ENCODE results near the gene COL17A1.

COL17A1 gene

DNA sequence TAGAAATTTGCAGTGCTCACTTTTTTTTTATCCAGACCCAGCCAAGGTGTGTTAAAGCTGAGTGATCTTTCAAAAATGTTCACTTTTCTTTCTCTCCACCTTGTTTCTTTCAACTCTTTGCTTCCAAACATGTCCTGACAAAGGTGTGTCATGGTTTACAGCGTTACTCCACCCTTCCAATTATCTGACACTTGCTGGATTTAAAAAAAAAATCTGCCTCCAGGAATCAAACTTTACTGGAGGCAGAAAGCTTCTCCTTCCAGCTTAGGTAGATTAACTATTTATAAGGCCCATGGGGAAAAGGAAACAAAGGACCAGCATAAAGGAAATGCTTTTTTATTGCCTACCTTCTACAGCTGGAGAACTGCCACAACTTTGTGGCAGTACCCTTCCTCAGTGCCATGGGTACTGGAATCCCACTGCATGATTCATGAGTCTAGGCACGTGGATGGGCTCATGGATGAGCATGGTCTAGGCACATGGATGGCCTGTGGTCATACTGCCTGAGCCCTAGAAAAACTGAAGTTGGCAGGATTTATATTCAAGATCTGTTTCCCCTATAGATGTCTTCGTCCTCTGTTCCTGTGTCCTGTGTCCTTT is at the start of gene COL17A1:
TSS of gene COL17A1 (minus strand) at position 80 of the 600 bp plus-strand sequence. CDS start 5,207 bp downstream, outside the sequence.
- no peak for DNase-seq (ENCODE audit: low read depth)

DNA sequence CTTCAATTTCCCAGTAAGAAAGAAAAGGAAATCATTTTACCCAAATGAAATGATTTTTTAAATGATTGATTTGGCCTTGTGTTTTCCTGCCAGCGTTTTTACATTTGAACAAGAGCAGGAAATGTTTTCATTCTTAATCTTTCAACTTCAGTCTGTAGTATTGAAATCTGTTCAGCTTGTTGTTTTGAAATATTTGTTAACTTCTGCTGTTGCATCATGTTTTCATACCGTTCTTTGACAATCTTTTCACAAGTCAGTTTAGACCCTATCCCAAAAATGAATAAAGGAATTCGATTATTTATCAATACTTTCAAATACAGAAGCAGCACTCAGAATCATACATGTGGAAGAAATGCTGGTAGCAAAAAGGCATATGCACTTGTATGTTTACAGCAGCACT is 44.4 kb upstream of the COL17A1 start:
- DNase-seq (ENCODE audit: low read depth), result no peak

DNA sequence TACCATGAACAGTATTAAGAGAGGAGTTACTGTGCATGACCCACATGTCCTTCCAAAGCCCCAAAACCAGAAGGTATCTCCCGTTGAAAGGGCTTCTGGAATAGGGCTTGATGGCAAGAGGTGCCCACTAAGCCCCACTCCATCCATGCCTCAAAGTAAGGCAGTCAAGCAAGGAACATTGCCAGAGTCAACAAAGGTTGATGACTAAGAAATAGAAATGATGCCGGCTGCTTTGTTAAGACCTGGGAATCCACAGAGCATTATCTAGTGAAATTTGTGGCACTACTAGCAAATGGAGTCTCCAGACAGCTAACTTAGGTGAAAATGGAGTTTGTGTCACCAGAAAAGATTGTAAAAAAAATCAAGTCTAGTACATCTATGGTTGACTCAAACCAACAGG is 42.5 kb upstream of the COL17A1 start:
- DNase-seq (ENCODE audit: low read depth), result no peak

DNA sequence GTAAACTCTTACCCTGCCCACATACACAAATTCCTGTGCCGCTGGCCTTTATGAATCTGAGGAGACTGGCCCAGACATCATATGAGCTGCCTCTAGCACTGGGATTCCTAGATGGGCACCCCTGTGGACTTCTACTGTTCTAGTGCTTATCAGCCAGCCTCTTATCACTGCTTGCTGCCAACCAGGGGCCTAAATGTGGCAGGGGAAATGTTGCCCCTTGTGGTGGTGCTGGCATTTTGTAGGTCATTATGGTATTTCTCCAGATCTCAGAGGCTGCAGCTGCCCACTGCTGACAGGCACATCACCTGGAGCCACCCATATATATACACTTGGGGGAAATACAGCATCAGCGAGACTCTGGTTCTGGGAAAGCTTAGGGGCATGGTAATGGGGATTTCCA is 41.7 kb upstream of the COL17A1 start:
- no peak for DNase-seq (ENCODE audit: low read depth)

DNA sequence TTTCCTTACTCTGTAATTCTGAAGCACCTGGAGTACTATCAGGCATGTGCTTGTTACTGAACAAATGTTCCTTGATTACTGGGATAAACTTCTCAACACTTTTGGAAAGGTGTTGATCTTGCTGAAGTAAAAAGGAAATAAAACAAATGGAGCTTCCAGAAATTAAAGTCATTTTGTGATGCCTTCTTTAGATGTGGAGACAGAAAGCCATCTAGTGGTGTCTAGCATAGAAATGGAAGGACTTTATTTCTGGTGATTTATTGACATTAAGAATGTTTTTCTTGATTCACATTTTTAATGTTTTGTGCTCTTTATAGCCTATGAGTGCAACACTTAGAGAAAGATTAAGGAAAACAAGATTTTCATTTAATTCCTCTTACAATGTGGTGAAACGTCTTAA is 37.7 kb upstream of the COL17A1 start:
- DNase-seq (ENCODE audit: low read depth), result no peak

DNA sequence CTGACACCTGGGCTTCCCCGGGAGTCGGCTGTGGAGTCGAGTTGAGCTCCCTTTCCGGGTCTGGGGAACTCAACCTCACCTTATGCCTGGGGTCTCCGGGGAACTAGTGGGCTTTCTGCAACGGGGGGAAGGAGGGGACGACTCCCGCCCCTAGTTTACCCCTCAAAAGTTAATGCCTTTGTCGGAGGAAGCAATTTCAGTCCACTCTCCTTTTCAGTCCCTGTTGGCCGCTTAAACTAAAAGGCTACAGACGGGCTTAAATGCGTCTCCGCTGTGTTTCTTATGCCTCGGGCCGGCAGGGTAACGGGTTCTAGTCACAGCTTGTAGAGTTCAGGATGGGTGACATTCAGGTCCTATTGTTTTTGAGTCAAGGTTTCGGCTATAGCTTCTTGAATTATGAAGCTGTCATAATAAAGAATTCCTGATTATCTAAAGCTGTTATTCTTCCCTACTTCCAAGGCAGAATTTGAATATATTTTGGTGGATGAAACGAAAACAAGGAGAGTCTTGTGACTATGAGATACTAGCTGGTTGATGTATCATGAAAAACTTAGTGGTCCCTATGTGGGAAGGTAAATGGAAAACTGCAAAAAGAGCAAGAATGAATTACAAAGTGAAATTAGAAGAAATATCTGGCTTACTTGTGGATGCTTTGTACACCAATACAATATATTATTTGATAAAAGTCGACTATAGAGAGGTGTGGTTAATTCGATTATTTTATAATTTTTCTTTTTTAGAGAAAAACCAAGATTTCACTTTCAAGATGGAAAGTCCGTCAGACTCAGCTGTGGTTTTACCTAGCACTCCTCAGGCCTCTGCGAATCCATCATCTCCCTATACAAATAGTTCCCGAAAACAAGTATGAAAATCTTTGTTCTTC is 36.8 kb upstream of the COL17A1 start:
- no peak for DNase-seq (ENCODE audit: low read depth)

DNA sequence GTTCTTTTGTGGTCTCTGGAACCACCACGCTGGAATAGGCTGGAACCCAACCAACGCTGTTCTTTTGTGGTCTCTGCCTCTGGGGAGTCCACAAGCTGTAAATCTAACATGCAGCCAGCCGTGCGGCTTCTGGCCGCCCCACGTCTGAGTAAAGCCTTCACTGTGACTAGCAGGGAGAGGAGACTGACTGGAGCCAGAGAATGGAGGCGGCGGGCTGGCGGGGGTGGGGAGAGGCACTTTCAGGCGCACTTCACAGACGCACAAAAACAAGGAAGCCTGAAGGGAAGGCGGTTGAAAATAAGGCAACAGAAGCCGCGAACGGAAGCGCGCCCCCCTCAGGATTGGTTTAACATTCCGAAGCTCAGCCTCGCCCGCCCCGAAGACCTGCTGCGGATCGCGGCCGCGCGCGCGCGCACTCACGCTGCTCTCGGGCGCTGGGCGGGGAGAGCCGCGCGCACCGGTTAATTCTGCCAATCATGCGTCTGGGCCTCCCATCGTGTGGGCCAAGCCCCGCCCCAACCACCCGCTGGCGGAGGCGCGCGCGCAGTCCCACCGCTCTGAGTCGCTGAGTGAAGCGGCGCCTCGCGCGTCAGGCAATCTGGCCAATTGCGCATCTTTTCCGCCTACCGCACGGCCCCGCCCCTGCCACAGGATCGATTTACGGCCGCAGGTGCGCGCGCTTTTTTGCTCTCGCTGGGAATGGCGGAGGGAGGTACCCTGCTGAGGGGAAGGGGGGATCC is 36.0 kb upstream of the COL17A1 start, which contains the start of gene SFR1:
TSS of gene SFR1 (plus strand) at position 687 of the 740 bp plus-strand sequence. CDS start at position 700, 13 bp downstream.
- peak; percentile 94 for DNase-seq (ENCODE audit: low read depth)

DNA sequence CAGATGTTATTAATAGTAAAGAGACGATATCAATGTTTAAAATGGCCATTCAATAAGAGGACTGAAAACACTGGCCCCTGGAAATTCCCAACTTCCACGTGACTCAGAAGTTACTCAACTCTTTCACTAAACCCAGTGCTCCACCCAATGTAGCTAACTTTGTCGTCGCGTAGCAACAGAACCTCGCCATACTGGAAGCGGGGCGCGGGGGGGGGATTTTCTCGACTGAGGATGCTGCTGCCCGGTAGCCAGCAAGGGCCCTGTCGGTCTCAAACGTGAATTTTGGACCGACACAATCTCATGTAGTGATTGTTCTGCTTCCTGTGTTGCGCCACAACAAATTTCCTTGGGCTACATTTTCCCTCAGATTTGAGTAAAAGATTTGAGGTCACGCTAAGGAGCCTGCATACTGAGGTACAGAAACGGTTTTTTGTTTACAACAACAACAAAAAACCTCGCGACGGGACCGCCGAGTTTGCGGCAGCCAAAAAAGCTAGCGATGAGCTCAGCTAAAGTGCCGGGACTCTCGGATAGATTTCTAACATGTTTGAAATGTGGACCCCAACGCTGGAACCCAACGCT is 35.3 kb upstream of the COL17A1 start:
- DNase-seq (ENCODE audit: low read depth), result peak; percentile 89

DNA sequence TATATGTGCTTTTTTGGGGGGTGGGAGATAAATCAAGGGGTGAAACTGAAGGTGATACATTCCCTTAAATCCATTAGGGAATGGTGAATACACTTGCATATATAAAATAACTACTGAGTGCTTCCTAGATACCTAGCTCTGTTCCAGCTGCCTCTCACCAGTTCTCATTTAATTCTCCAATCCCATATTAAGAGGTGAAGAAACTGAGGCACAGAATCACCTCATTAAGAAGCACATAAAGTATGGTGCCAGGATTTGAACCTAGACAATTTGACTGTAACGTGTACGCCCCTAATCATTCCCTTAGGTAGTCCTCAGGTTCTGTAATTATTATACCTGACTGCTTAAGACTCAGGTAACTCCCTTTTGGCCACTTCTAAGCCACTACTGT is 34.8 kb upstream of the COL17A1 start:
- DNase-seq (ENCODE audit: low read depth), result no peak

DNA sequence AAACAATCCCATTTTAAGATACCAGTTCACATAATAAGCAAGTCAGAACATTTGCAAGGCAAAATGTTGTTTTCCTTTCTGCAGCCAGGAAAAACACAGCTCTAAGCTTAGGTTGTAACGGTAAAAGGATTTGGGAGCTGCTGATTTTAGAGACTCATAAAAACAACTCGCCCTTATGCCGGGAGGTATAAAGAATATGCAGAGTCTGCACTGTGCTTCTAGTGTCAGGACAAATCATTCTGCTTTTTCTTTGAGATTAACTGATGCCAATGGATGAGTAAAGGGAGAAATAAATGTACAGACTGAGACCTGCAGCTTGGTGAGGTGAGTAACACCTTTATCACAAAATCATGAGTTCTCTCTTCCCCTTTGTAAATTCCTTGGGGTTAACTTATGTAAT is 34.3 kb upstream of the COL17A1 start:
- DNase-seq (ENCODE audit: low read depth), result no peak

DNA sequence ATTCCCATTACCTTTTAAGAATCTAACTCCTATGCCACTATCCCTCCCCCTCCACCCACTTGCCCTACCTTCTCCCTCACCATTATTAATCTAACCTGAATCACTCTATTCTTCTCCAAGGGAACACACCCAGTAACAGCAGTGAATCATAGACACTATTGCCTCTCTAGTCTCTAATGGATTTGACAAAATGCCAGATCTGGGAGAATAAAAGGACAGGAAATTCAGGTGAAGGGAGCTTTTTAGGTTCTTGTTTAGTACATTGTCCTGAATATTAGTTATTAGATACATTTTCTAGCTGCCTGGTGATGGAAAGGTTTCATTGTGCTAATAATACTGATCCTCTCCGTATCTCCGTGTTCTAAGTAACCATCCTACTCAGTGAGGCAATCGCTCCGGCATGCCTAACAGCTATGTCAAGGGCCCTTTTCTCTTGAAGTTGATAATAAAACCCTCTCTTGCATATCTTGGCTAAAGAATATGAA is 32.2 kb upstream of the COL17A1 start:
- DNase-seq (ENCODE audit: low read depth), result no peak

DNA sequence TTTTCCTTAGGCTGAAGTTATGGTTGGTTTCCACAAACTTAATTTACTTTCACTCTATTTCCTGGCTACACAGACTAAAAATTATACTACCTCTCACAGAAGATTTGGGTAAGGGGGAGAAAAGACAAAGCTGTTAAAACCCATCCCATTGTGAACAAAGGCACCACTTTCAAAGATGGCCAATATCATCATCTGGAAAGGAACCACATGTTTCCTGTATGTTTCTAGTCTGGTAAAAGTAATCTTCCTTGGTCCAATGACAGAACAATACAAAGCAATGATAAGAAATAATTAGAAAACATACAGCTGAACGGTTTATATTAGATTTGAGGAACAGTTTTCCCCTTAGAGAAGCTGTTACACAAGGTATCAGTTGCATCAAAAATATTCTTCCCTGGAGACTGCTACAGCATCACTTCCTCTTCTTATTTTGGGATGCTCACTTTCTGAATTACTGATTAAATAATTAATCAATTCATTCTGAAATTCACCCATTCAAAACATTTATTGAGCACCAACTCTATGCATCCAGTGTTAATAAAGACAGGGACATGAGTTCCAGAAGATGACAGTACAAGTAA is 27.8 kb upstream of the COL17A1 start:
- DNase-seq (ENCODE audit: low read depth), result no peak

DNA sequence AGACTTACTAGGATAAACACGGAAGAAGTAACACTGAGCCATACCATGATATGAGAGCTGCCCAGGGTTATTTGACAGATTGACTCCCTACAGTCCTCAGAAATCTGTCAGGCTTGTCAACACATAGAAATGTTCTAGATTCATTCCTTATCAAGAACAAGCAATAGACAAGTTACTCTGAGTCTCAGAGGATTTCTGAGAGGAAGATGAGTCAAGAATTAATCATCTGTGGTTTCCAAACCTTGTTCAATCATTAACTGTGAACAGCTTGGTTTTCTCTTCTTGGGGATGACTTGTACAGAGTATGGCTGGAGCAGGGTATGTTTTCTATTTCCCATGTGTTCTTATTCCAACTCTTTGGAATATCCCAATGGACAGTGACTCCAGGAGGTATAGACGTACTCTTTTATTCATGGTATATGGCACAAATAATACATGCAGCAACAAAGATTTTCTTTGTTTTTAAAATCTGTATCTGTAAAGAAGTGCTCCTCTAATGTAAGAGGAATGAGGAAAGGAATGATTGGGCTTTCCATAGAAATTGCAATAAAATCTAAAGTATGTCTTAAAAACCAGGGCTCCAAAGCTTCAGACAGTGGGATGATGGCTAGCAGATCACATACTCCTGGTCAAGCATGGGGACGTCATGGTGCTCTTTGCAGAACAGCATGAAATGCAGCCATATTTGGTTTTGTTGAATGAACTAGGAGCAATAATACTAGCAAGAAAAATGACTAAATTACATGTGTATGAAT is 24.4 kb upstream of the COL17A1 start:
- DNase-seq (ENCODE audit: low read depth), result peak; percentile 47

DNA sequence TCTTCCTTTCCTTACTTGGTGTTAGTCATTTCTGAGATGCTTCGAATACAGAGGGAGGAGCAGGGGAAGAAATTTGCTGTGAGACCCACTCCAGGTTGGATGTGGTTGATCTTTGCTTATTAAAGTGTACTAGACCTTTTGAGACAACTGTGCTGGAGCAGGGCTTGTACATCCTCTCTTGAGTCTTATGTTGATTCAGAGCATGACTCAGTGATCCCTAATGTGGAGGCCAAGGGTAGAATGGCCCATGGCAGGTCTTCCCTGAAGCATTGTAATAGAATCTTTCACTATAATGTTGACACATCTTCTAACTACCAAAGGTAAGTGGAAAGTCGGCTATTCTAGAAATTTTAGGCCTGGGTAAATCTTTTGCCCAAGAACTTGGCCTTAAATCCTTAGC is 19.2 kb upstream of the COL17A1 start:
- no peak for DNase-seq (ENCODE audit: low read depth)

DNA sequence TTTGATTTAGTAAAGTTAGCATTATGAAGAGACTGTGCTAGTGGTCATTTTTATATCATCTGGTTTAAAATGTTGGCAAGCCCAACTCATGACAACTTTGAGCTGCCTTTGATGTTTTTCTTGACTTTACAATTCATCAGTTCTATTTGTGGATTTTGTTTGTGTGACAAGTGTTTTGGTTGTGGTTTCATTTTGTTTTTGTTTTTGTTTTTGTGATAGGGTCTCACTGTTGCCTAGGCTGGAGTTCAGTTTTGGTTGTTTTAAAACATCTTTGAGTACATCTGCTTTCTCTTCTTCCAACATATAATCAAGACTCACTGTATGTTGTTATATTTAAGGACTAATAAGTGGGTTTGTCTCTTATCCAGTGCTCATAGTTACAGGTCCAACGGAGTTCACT is 18.7 kb upstream of the COL17A1 start:
- no peak for DNase-seq (ENCODE audit: low read depth)

DNA sequence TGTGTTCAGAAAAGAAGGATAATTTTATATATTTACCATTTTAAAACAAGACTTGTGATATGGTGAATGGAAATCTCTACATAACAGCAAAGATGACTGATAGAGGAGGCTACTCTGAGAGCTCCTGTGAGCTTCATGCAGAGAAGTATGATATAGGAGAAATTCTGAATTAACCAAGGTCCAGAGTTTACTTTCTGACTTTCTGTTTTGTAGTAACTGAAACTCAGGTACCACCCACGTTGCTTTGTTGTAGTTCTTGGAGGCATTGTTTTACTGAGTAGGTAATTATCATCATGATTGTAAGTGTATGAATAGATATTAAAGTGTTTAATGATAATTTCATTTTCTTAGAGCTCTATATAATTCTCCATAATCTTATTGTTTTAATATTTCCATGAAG is 18.3 kb upstream of the COL17A1 start:
- DNase-seq (ENCODE audit: low read depth), result no peak

DNA sequence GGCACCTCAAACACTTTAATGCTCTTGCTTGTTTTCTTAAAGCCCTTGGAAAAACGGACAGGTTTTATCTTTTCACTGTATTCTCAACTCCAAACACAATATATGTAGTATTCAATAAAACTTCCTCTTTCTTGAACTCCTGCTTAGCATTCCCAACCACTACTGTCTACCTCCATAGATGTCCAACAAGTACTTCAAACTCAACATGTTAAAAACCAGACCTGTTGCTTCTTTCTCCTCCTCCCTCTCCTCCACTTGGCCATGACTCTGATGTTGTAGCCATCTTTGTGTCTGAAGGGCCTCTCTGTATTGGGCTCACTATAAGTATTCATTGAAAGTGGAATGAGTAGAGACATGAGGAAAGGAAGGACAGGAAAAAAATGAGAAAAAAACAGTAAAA is 16.2 kb upstream of the COL17A1 start:
- DNase-seq (ENCODE audit: low read depth), result no peak

DNA sequence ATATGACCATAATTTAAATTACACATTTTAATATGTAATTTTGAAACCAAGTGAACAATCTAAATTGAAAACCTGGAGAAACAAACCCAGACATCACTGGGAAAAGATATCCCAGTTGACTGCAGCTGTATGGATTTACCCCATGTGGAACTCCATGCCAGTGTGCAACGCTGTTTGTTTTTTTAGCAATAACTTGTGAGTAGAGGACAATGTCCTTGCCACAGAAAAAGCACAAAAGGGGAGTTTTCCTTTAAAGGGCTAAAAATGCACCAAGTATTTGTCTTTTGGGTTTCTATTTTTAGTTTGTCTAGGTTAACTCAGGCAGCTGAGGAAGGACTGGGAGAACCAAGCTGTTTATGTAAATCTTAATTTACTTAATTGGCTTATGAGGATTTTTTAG is 15.1 kb upstream of the COL17A1 start:
- no peak for DNase-seq (ENCODE audit: low read depth)

DNA sequence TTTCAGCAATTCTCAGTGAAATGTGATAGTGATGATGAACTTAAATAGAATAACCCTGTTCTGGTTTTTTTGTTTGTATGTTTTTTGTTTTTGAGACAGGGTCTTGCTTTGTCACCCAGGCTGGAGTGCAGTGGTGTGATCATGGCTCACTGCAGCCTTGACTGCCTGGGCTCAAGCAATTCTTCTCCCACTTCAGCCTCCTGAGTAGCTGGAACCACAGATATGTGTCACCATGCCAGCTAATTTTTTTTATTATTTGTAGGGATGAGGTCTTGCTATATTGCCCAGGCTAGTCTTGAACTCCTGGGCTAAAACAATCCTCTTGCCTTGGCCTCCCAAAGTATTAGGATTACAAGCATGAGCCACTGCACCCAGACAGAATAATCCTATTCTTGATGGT is 14.3 kb upstream of the COL17A1 start:
- DNase-seq (ENCODE audit: low read depth), result no peak

DNA sequence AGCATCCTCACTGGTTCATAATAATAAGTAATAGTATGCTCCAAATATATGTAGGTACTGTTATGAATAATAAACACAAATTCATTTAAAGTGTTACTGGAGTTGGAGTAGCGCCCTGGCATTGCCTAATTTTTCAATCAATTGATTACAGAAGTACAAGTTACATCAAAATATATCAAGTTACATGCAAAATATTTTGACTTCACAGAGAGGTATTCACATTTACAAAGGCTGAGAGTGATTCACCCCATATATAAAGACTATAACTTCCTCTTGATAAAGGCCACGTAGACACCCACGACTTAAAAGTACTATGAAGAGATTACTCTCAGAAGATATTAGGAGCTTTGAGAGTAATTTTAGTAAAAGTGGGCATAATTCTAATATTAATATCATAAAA is 13.6 kb upstream of the COL17A1 start:
- no peak for DNase-seq (ENCODE audit: low read depth)

DNA sequence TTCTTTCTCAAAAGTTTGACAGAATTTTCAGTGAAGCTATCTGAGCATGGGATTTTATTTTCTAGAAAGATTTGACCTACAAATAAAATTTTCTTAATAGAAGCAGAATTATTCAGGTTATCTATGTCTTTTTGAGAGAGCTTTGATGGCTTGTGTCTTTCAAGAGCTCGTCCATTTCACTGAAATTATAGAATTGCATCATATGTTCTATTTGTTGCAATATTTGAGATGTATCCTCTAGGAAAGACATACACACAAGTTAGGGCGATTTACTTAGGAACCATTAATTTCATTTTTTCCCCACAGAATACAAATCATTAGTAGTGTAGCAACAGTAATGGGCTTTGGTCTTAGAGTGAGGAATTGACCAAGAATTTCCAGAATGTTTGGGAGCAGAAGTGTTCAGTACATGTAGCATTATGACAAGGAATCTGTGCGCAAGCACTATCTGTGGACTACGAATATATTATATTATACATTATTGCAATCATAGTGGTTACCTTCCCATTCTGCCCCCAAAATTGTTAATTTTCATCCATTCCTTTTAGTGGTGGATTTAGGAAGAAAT is 12.8 kb upstream of the COL17A1 start:
- no peak for DNase-seq (ENCODE audit: low read depth)
